ENCODE data around the gene RPUSD3.

GRCh38 chr3:9887480-9887879, 43.7 kb upstream of the RPUSD3 start:
- TF ChIP-seq CTCF (conservative IDR thresholded peaks at IDR 0.05 in 1 of 2, IDR thresholded peaks at IDR 0.05 in 1 of 2; ENCODE audit: extremely low read depth in 1 of 2, insufficient read depth in 1 of 2, low read depth in 1 of 2, low read length in 2 of 2) = no peak
- no peak for TF ChIP-seq EZH2 (IDR thresholded peaks at IDR 0.05; ENCODE audit: borderline replicate concordance, low read length)
